A549 (cell line): ENCODE measurements around the gene CFI. TPM values are rescaled to one million over a fixed set of nuclear protein-coding genes. Genes with fewer than 3 reads are reported as not detected.

Experiments
- ATAC-seq, 2 experiments: fragments of 200-7000 bp in 1 of 2; fragments of >200 bp in 1 of 2; cut with Nextera tagmentation in 1 of 2; cut with Tn5 transposase in 1 of 2; 3 replicates each; pipeline versions ENCODE4 v1.8.0 to v1.9.1; 2018 to 2020; ENCODE audit warnings: mild to moderate bottlenecking in 1 of 2, moderate library complexity in 1 of 2
- CTCF ChIA-PET: fragments of 300-600 bp; sonication (Branson Sonifier 250); formaldehyde crosslinking; extraction: SDS; loops from one replicate; lab custom pipeline; 2021; ENCODE audit warnings: antibody characterized with exemption, inconsistent platforms; lab: Yijun Ruan, JAX
- POLR2A ChIA-PET: fragments of 350-600 bp; formaldehyde crosslinking; extraction: SDS; loops from one replicate; lab custom pipeline; 2021; ENCODE audit warnings: antibody characterized with exemption, inconsistent platforms; lab: Yijun Ruan, JAX
- DNase-seq, 2 experiments: peaks; one replicate each; pipeline versions ENCODE4 v3.0.0 to v3.0.0-alpha.2; 2011 to 2016; ENCODE audit warnings: low read depth in 1 of 2, low spot score in 1 of 2
- FAIRE-seq: peaks from 2 replicates; lab custom pipeline; 2011; peaks lifted over from hg19 to GRCh38; lab: Jason Lieb, UNC
- H3K27ac ChIP-seq, 2 experiments: fragments of >200 bp; sonication (Bioruptor Twin); formaldehyde crosslinking; 3 replicates each; pipeline ENCODE4 v1.5.1; 2016 to 2017
- H3K4me1 ChIP-seq: fragments of >200 bp; sonication (Bioruptor Twin); formaldehyde crosslinking; 3 replicates; pipeline ENCODE4 v1.6.1; 2016
- H3K4me2 ChIP-seq: fragments of >200 bp; sonication (Bioruptor Twin); formaldehyde crosslinking; 3 replicates; pipeline ENCODE4 v1.6.1; 2016
- H3K4me3 ChIP-seq: fragments of >200 bp; sonication (Bioruptor Twin); formaldehyde crosslinking; 3 replicates; pipeline ENCODE4 v1.5.1; 2016
- H3K9me3 ChIP-seq: fragments of >200 bp; sonication (Bioruptor Twin); formaldehyde crosslinking; 3 replicates; pipeline ENCODE4 v1.6.1; 2016
- BHLHE40 ChIP-seq: IDR thresholded peaks from 2 replicates; pipeline ENCODE4 v1.6.1; 2012; ENCODE audit warnings: low read depth, low read length, inconsistent platforms
- CHD4 ChIP-seq: fragments of 200-600 bp; sonication (generic); IDR thresholded peaks from 2 replicates; pipeline ENCODE4 v1.6.1; 2016; ENCODE audit warnings: antibody characterized with exemption, mild to moderate bottlenecking, borderline replicate concordance
- CTCF ChIP-seq: fragments of >200 bp; sonication (Bioruptor Twin); formaldehyde crosslinking; IDR thresholded peaks from 3 replicates; pipeline ENCODE4 v1.5.1; 2016
- EHMT2 ChIP-seq: fragments of 200-600 bp; sonication (generic); IDR thresholded peaks from 2 replicates; pipeline ENCODE4 v1.6.1; 2016; ENCODE audit warnings: antibody characterized with exemption, low read depth, mild to moderate bottlenecking, moderate library complexity
- ESRRA ChIP-seq: fragments of 150-350 bp; IDR thresholded peaks from 2 replicates; pipeline ENCODE4 v1.6.1; 2014; ENCODE audit warnings: mild to moderate bottlenecking, low read length, borderline replicate concordance
- FOSB ChIP-seq: fragments of 250-450 bp; sonication (Bioruptor Pico); IDR thresholded peaks from 2 replicates; pipeline ENCODE4 v1.5.0; 2020; ENCODE audit warnings: mild to moderate bottlenecking, moderate library complexity
- FOSL2 ChIP-seq, 2 experiments: fragments of 450-650 bp in 1 of 2; fragments of >200 bp in 1 of 2; sonication (Bioruptor Twin) in 1 of 2; formaldehyde crosslinking; IDR thresholded peaks; 2 replicates each; pipeline versions ENCODE4 v1.5.0 to v1.6.1; 2016 to 2020; ENCODE audit warnings: mild to moderate bottlenecking in 1 of 2, moderate library complexity in 1 of 2
- GATA3 ChIP-seq: IDR thresholded peaks from 2 replicates; pipeline ENCODE4 v1.6.1; 2012; ENCODE audit warnings: borderline replicate concordance
- HEYL ChIP-seq: fragments of 250-450 bp; sonication (Bioruptor Pico); IDR thresholded peaks from 2 replicates; pipeline ENCODE4 v1.8.0; 2021; ENCODE audit warnings: mild to moderate bottlenecking, moderate library complexity
- HOXB13 ChIP-seq: fragments of 250-450 bp; sonication (Bioruptor Pico); IDR thresholded peaks from 2 replicates; pipeline ENCODE4 v1.5.0; 2020; ENCODE audit warnings: low read depth, mild to moderate bottlenecking, moderate library complexity
- HOXB5 ChIP-seq: fragments of 250-450 bp; sonication (Bioruptor Pico); IDR thresholded peaks from 2 replicates; pipeline ENCODE4 v1.5.0; 2020; ENCODE audit warnings: mild to moderate bottlenecking, moderate library complexity
- JUNB ChIP-seq: fragments of >200 bp; sonication (Bioruptor Twin); formaldehyde crosslinking; IDR thresholded peaks from 2 replicates; pipeline ENCODE4 v1.6.1; 2016
- KDM1A ChIP-seq: fragments of 200-600 bp; sonication (generic); IDR thresholded peaks from 2 replicates; pipeline ENCODE4 v1.6.1; 2016; ENCODE audit warnings: low read depth, mild to moderate bottlenecking
- KDM5A ChIP-seq: fragments of 200-600 bp; sonication (generic); IDR thresholded peaks from 2 replicates; pipeline ENCODE4 v1.6.1; 2016; ENCODE audit warnings: antibody characterized with exemption, mild to moderate bottlenecking
- MAZ ChIP-seq: fragments of 150-350 bp; IDR thresholded peaks from 2 replicates; pipeline ENCODE4 v1.6.1; 2014; ENCODE audit warnings: antibody characterized with exemption, low read depth, low read length, borderline replicate concordance
- NPAS2 ChIP-seq: fragments of 250-450 bp; sonication (Bioruptor Pico); IDR thresholded peaks from 2 replicates; pipeline ENCODE4 v1.8.0; 2022; ENCODE audit warnings: mild to moderate bottlenecking, moderate library complexity, borderline replicate concordance
- PHF8 ChIP-seq: fragments of 200-600 bp; sonication (generic); IDR thresholded peaks from 2 replicates; pipeline ENCODE4 v1.6.1; 2016; ENCODE audit warnings: low read depth, mild to moderate bottlenecking, antibody characterized with exemption, moderate library complexity, borderline replicate concordance
- POLR2A ChIP-seq: IDR thresholded peaks from 2 replicates; pipeline ENCODE4 v1.6.1; 2012; ENCODE audit warnings: mild to moderate bottlenecking, low read length
- RFX5 ChIP-seq: fragments of 450-650 bp; IDR thresholded peaks from 2 replicates; pipeline ENCODE4 v1.7.1; 2014; ENCODE audit warnings: antibody characterized with exemption, mild to moderate bottlenecking, moderate library complexity
- ZNF302 ChIP-seq: fragments of 250-450 bp; sonication (Bioruptor Pico); IDR thresholded peaks from 2 replicates; pipeline ENCODE4 v1.9.0; 2021; ENCODE audit warnings: inconsistent platforms, mild to moderate bottlenecking, moderate library complexity
- ZSCAN20 ChIP-seq: fragments of 250-450 bp; sonication (Bioruptor Pico); IDR thresholded peaks from 2 replicates; pipeline ENCODE4 v1.8.0; 2022; ENCODE audit warnings: mild to moderate bottlenecking, moderate library complexity
- WGBS: methylation state at CpG from one replicate; pipeline ENCODE4 v1.1.6; 2017; ENCODE audit errors: missing lambda C conversion rate; 5-methylcytosine and 5-hydroxymethylcytosine counted together
- polyA plus RNA-seq, 4 experiments: library from polyadenylated mRNA; depleted of rRNA in 3 of 4; stranded (reverse); fragments of >200 nt; fragmentation: RNase III in 1 of 4; extraction: RNeasy Plus Mini Kit Qiagen cat#74134 plus additional on column Dnase treatment in 1 of 4; gene quantifications; 2 replicates in 3 of 4; 3 replicates in 1 of 4; pipeline ENCODE4 v1.2.3, GENCODE V29; 2011 to 2017
- TF ChIP-seq, protein P1 (sequence below): IDR thresholded peaks from 2 replicates; pipeline ENCODE4 v1.6.1; 2012
- TF ChIP-seq, protein P2 (sequence below): fragments of 200-600 bp; sonication (generic); IDR thresholded peaks from 2 replicates; pipeline ENCODE4 v1.6.1; 2016; ENCODE audit warnings: antibody characterized with exemption, mild to moderate bottlenecking, moderate library complexity
- TF ChIP-seq, protein P3 (sequence below): fragments of 450-650 bp; IDR thresholded peaks from 2 replicates; pipeline ENCODE4 v1.6.1; 2014; ENCODE audit warnings: antibody characterized with exemption

Gene CFI
- polyA plus RNA-seq, 2 of the 4 experiments (the other 2 are of a cell fraction): 2.6 to 2.8 TPM

DNA sequence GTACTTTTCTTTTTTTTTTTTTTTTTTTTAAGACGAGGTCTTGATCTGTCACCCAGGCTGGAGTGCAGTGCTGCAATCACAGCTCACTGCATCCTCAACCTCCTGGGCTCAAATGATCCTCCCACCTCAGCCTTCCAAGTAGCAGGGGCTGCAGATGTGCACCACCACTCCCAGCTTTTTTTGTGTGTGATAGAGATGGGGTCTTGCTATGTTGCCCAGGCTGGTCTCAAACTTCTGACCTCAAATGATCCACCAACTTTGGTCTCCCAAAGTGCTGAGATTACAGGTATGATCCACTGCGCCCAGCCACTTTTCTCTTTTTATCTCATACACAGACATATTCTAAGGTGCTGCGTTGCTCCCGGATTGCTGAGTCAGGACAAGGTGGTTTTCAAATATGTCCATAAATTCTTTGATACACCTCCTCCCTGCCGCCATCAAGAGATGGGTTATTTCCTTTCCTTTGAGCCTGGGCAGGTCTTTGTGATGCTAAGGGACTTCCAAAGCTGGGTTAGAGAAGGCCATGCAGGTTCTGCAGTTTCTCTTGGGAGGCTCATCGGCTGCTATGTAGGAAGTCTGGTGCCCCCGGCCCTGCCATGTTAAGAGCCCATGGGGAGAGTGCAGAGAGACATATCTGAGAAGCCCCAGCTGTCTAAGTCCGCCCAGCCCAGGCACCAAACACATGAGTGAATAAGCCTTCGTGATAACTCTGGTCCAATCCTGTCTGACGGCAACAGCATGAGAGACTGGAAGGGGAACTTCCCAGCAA is 63.5 kb downstream of the CFI start:
- WGBS: 56% methylated on average over 10 of the region's 10 CpGs
- DNase-seq: no peak

GRCh38 chr4:109735566-109736365 is 66.0 kb downstream of the CFI start:
- Histone ChIP-seq H3K9me3 (no peaks in the 10 kb centered on the region), H3K4me3 (no peak overlapping the region), H3K4me1 (peaks cover 2% of the 10 kb centered on the region; the same call in 1 of the 3 replicates), H3K27ac (no peak overlapping the region), H3K4me2 (no peak overlapping the region)
- ATAC-seq (no peak), FAIRE-seq (no peak), DNase-seq (no peak)
- CTCF ChIA-PET: no interaction called here
- 64% methylated on average over 7 of the region's 7 CpGs for WGBS
- POLR2A ChIA-PET: no interaction called here
- TF ChIP-seq NPAS2 (no peak), FOSL2 (IDR thresholded peaks at IDR 0.05) (no peak), FOSL2 (CRISPR knock-in tag; IDR thresholded peaks at IDR 0.05) (no peak), FOSB (CRISPR knock-in tag) (no peak), BHLHE40 (no peak), CTCF (no peak), KDM5A (no peak)

More for the DNA sequence above, 63.5 kb downstream of the CFI start:
- TF ChIP-seq, protein P1, sequence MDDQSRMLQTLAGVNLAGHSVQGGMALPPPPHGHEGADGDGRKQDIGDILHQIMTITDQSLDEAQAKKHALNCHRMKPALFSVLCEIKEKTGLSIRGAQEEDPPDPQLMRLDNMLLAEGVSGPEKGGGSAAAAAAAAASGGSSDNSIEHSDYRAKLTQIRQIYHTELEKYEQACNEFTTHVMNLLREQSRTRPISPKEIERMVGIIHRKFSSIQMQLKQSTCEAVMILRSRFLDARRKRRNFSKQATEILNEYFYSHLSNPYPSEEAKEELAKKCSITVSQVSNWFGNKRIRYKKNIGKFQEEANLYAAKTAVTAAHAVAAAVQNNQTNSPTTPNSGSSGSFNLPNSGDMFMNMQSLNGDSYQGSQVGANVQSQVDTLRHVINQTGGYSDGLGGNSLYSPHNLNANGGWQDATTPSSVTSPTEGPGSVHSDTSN: no peak
- TF ChIP-seq ESRRA: no peak
- TF ChIP-seq JUNB: no peak
- TF ChIP-seq RFX5: no peak
- TF ChIP-seq HOXB13: no peak
- TF ChIP-seq, protein P2, sequence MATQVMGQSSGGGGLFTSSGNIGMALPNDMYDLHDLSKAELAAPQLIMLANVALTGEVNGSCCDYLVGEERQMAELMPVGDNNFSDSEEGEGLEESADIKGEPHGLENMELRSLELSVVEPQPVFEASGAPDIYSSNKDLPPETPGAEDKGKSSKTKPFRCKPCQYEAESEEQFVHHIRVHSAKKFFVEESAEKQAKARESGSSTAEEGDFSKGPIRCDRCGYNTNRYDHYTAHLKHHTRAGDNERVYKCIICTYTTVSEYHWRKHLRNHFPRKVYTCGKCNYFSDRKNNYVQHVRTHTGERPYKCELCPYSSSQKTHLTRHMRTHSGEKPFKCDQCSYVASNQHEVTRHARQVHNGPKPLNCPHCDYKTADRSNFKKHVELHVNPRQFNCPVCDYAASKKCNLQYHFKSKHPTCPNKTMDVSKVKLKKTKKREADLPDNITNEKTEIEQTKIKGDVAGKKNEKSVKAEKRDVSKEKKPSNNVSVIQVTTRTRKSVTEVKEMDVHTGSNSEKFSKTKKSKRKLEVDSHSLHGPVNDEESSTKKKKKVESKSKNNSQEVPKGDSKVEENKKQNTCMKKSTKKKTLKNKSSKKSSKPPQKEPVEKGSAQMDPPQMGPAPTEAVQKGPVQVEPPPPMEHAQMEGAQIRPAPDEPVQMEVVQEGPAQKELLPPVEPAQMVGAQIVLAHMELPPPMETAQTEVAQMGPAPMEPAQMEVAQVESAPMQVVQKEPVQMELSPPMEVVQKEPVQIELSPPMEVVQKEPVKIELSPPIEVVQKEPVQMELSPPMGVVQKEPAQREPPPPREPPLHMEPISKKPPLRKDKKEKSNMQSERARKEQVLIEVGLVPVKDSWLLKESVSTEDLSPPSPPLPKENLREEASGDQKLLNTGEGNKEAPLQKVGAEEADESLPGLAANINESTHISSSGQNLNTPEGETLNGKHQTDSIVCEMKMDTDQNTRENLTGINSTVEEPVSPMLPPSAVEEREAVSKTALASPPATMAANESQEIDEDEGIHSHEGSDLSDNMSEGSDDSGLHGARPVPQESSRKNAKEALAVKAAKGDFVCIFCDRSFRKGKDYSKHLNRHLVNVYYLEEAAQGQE: no peak
- TF ChIP-seq HOXB5 (CRISPR knock-in tag): no peak
- TF ChIP-seq POLR2A: no peak
- no peak for TF ChIP-seq ZNF302 (CRISPR knock-in tag)
- no peak for TF ChIP-seq GATA3
- no peak for TF ChIP-seq HEYL (CRISPR knock-in tag)
- no peak for TF ChIP-seq ZSCAN20 (CRISPR knock-in tag)
- TF ChIP-seq NPAS2: no peak
- TF ChIP-seq KDM1A: no peak
- TF ChIP-seq EHMT2: no peak
- no peak for TF ChIP-seq CHD4
- TF ChIP-seq, protein P3, sequence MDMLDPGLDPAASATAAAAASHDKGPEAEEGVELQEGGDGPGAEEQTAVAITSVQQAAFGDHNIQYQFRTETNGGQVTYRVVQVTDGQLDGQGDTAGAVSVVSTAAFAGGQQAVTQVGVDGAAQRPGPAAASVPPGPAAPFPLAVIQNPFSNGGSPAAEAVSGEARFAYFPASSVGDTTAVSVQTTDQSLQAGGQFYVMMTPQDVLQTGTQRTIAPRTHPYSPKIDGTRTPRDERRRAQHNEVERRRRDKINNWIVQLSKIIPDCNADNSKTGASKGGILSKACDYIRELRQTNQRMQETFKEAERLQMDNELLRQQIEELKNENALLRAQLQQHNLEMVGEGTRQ: no peak
- no peak for TF ChIP-seq MAZ
- TF ChIP-seq PHF8: no peak
- H3K4me2 ChIP-seq: no peak overlapping the region
- no peaks in the 10 kb centered on the region for H3K9me3 ChIP-seq
- CTCF ChIA-PET: no interaction called here
- no peaks in the 10 kb centered on the region for H3K4me1 ChIP-seq
- POLR2A ChIA-PET: no interaction called here
- no peak overlapping the region for H3K27ac ChIP-seq
- no peak for FAIRE-seq
- no peak for ATAC-seq
- no peak overlapping the region for H3K4me3 ChIP-seq
